Sigmoid colon (tissue), 7 donors: ENCODE results near the gene SLC25A39. TPM values are rescaled to one million over a fixed set of nuclear protein-coding genes. Genes with fewer than 3 reads are reported as not detected.

Experiments
- DNase-seq: peaks from one replicate; pipeline ENCODE4 v3.0.0-alpha.2; 2019
- H3K27ac ChIP-seq, 4 donors: fragments of 200-600 bp; sonication (generic); one replicate each; pipeline ENCODE4 v1.5.1; 2016 to 2019; ENCODE audit warnings: mild to moderate bottlenecking in 1 of 4
- H3K27me3 ChIP-seq, 3 donors: fragments of 200-600 bp; sonication (generic); one replicate each; pipeline ENCODE4 v1.5.1; 2019; ENCODE audit warnings: mild to moderate bottlenecking in 1 of 3
- H3K36me3 ChIP-seq, 4 donors: fragments of 200-600 bp; sonication (generic); one replicate each; pipeline ENCODE4 v1.5.1; 2016 to 2019
- H3K4me1 ChIP-seq, 4 donors: fragments of 200-600 bp; sonication (generic); one replicate each; pipeline ENCODE4 v1.5.1; 2017 to 2019
- H3K4me3 ChIP-seq, 4 donors: fragments of 200-600 bp; sonication (generic); one replicate each; pipeline ENCODE4 v1.5.1; 2017 to 2019; ENCODE audit warnings: mild to moderate bottlenecking in 2 of 4, moderate library complexity in 1 of 4
- H3K9me3 ChIP-seq, 4 donors: fragments of 200-600 bp in 3 of 4; sonication (generic) in 3 of 4; one replicate each; pipeline versions ENCODE4 v1.5.1 to v1.6.1; 2013 to 2019
- EP300 ChIP-seq, 4 donors: sonication (generic); formaldehyde crosslinking; IDR thresholded peaks; one replicate each; pipeline ENCODE4 v1.6.1; 2017; ENCODE audit warnings: antibody characterized with exemption in 4 of 4
- POLR2A ChIP-seq, 2 donors: fragments of 450-650 bp; IDR thresholded peaks; one replicate each; pipeline ENCODE4 v1.6.1; 2016; ENCODE audit warnings: antibody characterized with exemption in 2 of 2, mild to moderate bottlenecking in 2 of 2, moderate library complexity in 2 of 2
- POLR2AphosphoS5 ChIP-seq, 4 donors: sonication (generic); formaldehyde crosslinking; IDR thresholded peaks; one replicate each; pipeline ENCODE4 v1.6.1; 2017; ENCODE audit warnings: antibody characterized with exemption in 4 of 4
- WGBS, 2 donors: extraction: QIAGEN DNeasy Blood & Tissue Kit; methylation state at CpG; one replicate each; pipeline ENCODE4 v1.1.7; 2013; 5-methylcytosine and 5-hydroxymethylcytosine counted together
- intact Hi-C: fragments of 100-400 bp; cut with DNase I; formaldehyde crosslinking; loops from one replicate; pipeline ENCODE4 v1.15.1; 2023
- polyA plus RNA-seq, 3 donors: library from polyadenylated mRNA; stranded (reverse); fragments of 200-250 nt; gene quantifications; one replicate each; pipeline ENCODE4 v1.2.3, GENCODE V29; 2013
- total RNA-seq, 4 donors: library from RNA; depleted of rRNA; stranded (reverse); fragments of >200 nt; gene quantifications; one replicate each; pipeline ENCODE4 v1.1.0, GENCODE V29; 2016
- TF ChIP-seq, protein P1 (sequence below), 4 experiments: fragments of 450-650 bp in 3 of 4; fragments of 200-600 bp in 1 of 4; IDR thresholded peaks; one replicate each; pipeline ENCODE4 v1.5.1; 2016 to 2019; ENCODE audit warnings: antibody characterized with exemption in 4 of 4, mild to moderate bottlenecking in 3 of 4, moderate library complexity in 2 of 4
- donor health status: healthy with polysubstance abuse.
- donor health status: Bipolar disorder and iron deficiency.
- donor health status: healthy.

Gene SLC25A39
- total and polyA plus RNA-seq, 7 donors: 39.0 to 163 (median 51.8) TPM

DNA sequence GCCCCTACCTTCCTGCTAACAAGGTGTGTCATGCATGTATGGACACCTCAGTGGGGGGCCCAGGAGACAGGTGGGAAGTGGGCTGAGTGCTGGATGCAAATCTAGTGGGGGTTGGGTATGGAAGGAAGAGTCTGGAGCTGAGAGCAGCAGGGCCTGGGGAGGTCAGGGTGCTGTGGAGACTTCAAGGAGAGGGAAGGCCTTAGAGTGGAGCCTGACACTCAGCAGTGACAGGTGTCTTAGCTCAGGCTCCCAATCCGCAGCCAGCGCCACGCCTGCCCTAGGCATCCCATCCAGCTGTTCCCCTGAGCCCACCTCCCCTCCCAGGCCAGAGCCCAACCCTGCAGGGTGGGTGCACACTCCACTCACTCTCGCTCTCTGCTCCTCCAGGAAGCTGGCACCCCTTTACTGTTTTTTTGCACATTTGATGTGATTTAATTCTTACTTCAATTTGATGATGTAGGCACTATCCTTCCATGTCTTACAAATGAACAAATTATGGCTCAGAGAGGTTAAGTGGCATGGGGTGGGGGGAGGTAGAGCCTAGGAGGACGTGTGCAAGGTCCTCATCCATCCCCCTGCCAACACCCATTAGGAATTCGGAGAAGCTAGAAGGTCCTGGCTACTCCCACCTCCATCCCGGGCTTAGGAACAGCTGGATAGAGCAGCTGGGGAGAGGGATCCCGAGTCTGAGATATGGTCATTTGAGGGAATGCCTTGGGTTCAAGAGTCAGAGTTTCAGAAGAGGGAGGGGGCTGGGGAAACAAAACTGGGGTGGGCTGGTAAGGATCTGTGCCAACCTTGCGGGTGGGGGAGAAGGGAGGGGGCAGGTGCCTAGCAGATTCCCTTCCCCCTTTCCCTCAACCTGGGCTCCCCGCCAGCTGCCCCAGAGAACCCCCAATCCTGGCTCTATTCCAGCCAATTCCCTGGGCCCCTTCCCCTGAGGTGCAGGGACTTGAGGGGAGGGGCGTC, 37.0 kb upstream of the SLC25A39 start:
- DNase-seq: no peak
- H3K27me3 ChIP-seq: peaks cover 0 to 18% (median 0%) of the 10 kb centered on the region in 3 donors
- no peak for TF ChIP-seq POLR2A (IDR thresholded peaks at IDR 0.05)
- TF ChIP-seq, protein P1, sequence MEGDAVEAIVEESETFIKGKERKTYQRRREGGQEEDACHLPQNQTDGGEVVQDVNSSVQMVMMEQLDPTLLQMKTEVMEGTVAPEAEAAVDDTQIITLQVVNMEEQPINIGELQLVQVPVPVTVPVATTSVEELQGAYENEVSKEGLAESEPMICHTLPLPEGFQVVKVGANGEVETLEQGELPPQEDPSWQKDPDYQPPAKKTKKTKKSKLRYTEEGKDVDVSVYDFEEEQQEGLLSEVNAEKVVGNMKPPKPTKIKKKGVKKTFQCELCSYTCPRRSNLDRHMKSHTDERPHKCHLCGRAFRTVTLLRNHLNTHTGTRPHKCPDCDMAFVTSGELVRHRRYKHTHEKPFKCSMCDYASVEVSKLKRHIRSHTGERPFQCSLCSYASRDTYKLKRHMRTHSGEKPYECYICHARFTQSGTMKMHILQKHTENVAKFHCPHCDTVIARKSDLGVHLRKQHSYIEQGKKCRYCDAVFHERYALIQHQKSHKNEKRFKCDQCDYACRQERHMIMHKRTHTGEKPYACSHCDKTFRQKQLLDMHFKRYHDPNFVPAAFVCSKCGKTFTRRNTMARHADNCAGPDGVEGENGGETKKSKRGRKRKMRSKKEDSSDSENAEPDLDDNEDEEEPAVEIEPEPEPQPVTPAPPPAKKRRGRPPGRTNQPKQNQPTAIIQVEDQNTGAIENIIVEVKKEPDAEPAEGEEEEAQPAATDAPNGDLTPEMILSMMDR (IDR thresholded peaks at IDR 0.05): no peak
- TF ChIP-seq EP300 (IDR thresholded peaks at IDR 0.05): no peak
- TF ChIP-seq POLR2AphosphoS5 (IDR thresholded peaks at IDR 0.05): no peak
- intact Hi-C loops: no loop called here
- H3K27ac ChIP-seq: no peak overlapping the region
- H3K4me1 ChIP-seq: peaks cover 0 to 23% (median 17%) of the 10 kb centered on the region in 4 donors
- no peaks in the 10 kb centered on the region for H3K36me3 ChIP-seq
- no peak overlapping the region for H3K4me3 ChIP-seq
- no peaks in the 10 kb centered on the region for H3K9me3 ChIP-seq
- WGBS, 2 donors: 28 to 57% methylated on average over 11 of the region's 11 CpGs

DNA sequence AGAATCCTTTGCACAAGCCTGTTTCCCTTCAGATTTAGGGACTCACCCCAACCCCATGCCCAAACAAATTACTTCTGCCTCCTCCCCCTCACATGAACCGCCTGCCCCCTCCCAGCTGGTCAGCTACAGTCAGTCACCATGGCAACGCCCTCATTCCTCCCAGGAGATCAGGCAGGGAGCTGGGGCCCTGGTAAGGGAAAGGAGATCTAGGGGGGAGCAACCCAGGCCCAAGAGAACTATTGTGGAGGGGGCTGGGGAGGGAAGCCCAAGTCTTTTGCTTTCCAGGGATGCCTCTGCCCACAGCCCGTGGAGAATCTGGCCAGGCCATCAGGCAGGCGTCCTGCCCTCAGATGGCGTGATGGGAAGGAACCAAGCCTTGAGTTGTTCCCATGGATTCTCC, 36.2 kb upstream of the SLC25A39 start:
- no peak for DNase-seq
- 39 to 65% methylated on average over 5 of the region's 5 CpGs for WGBS, 2 donors
- H3K36me3 ChIP-seq: no peaks in the 10 kb centered on the region
- intact Hi-C loops: no loop called here
- peaks cover 0 to 18% (median 0%) of the 10 kb centered on the region in 3 donors for H3K27me3 ChIP-seq
- H3K9me3 ChIP-seq: no peaks in the 10 kb centered on the region
- no peak overlapping the region for H3K4me3 ChIP-seq
- no peak overlapping the region for H3K27ac ChIP-seq
- H3K4me1 ChIP-seq: peaks cover 0 to 23% (median 17%) of the 10 kb centered on the region in 4 donors
- TF ChIP-seq POLR2AphosphoS5 (IDR thresholded peaks at IDR 0.05) (no peak), POLR2A (IDR thresholded peaks at IDR 0.05) (no peak), EP300 (IDR thresholded peaks at IDR 0.05) (no peak)
- TF ChIP-seq, protein P1 (IDR thresholded peaks at IDR 0.05): no peak

DNA sequence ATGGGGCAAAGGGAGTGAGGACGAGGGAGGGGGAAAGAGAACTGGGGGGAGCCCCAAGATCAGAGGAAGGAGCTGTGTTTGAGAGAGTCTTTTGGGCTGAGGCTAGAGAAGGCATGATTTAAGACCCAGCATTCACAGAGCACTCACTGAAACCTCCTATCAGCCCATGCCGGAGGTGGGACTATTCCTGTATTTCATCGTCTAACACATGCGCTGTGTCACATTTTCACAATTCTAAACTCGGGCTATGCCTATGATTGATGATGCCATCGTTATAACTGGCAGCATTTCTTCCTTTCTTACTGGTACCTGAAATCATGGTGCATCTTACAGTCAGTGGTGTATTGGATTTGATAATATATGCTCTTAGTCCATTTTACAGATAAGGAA, 35.5 kb upstream of the SLC25A39 start:
- Histone ChIP-seq H3K4me1 (peaks cover 0 to 23% (median 17%) of the 10 kb centered on the region in 4 donors), H3K36me3 (no peaks in the 10 kb centered on the region), H3K27me3 (peaks cover 0 to 18% (median 0%) of the 10 kb centered on the region in 3 donors), H3K4me3 (no peak overlapping the region), H3K9me3 (no peaks in the 10 kb centered on the region), H3K27ac (no peak overlapping the region)
- TF ChIP-seq EP300 (IDR thresholded peaks at IDR 0.05) (no peak), POLR2AphosphoS5 (IDR thresholded peaks at IDR 0.05) (no peak), POLR2A (IDR thresholded peaks at IDR 0.05) (no peak)
- TF ChIP-seq, protein P1 (IDR thresholded peaks at IDR 0.05): no peak
- WGBS, 2 donors: 48 to 64% methylated on average over 6 of the region's 6 CpGs
- intact Hi-C loops: no loop called here
- DNase-seq: no peak

DNA sequence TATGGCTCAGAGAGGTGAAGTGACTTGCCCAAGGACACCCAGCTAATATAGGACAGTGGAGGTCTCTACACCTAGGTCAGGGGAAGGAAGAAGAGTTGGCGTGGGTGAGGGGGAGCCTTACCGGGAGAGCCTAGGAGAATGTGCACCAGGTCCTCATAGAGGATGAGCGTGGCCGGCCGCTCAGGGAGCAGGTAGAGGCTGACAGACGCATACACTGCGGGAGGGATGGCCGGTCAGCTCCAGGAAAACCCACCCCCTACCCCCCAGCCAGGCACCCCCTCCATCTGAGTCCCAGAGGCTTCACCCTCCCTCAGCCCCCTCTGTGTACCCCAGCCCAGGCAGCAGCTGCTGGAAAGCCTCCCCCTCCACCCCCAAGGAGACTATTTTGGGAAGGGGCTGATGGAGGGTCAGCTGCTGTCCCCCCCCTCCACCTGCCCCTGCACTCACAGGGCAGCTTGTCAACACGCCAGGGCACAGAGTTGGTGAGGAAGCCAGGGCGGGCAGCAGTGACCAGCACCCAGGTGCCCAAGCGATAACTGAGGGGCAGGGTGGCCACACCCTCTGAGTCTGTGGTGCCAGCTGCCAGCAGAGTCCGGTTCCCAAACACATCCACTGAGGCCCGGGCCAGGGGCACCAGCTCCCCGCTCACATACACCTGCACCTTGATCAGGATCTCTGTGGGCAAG, 35.0 kb upstream of the SLC25A39 start:
- Histone ChIP-seq H3K36me3 (no peaks in the 10 kb centered on the region), H3K4me3 (no peak overlapping the region), H3K4me1 (peaks cover 0 to 23% (median 17%) of the 10 kb centered on the region in 4 donors), H3K9me3 (no peaks in the 10 kb centered on the region), H3K27me3 (peaks cover 0 to 14% (median 0%) of the 10 kb centered on the region in 3 donors), H3K27ac (no peak overlapping the region)
- WGBS, 2 donors: 65 to 86% methylated on average over 14 of the region's 14 CpGs
- TF ChIP-seq EP300 (IDR thresholded peaks at IDR 0.05) (no peak), POLR2AphosphoS5 (IDR thresholded peaks at IDR 0.05) (no peak), POLR2A (IDR thresholded peaks at IDR 0.05) (no peak)
- TF ChIP-seq, protein P1 (IDR thresholded peaks at IDR 0.05): no peak
- intact Hi-C loops: no loop called here
- no peak for DNase-seq
